Activated T-helper 1 cell treated with anti-CD3 and anti-CD28 coated beads, Interleukin-2, amount 50 U/mL, for 16 hours (primary cell): ENCODE results near the gene CACNA1S.

Experiments
- DNase-seq, 2 donors: peaks; one replicate each; pipeline ENCODE4 v3.0.0-alpha.2; 2020; ENCODE audit warnings: low read depth in 1 of 2, low spot score in 1 of 2

CACNA1S gene

GRCh38 chr1:201093962-201094361 is 18.3 kb downstream of the CACNA1S start:
- no peak for DNase-seq

GRCh38 chr1:201093561-201093960 is 18.7 kb downstream of the CACNA1S start:
- no peak for DNase-seq

GRCh38 chr1:201092738-201093137 is 19.5 kb downstream of the CACNA1S start:
- DNase-seq = no peak

GRCh38 chr1:201091256-201091655 is 21.0 kb downstream of the CACNA1S start:
- DNase-seq = no peak

GRCh38 chr1:201090541-201090940 is 21.7 kb downstream of the CACNA1S start:
- DNase-seq = no peak

GRCh38 chr1:201089596-201089995 is 22.6 kb downstream of the CACNA1S start:
- DNase-seq = no peak

GRCh38 chr1:201088901-201089525 is 23.2 kb downstream of the CACNA1S start:
- DNase-seq = no peak

- no peak for DNase-seq
These were observed 23.8 kb downstream of the CACNA1S start for GRCh38 chr1:201088395-201088794.

GRCh38 chr1:201085902-201086735 is 26.1 kb downstream of the CACNA1S start:
- DNase-seq = no peak

- no peak for DNase-seq
These were observed 27.9 kb downstream of the CACNA1S start for GRCh38 chr1:201084295-201084694.

- DNase-seq = no peak
These were observed 28.5 kb downstream of the CACNA1S start for GRCh38 chr1:201083741-201084140.

- no peak for DNase-seq
These were observed 32.1 kb downstream of the CACNA1S start for GRCh38 chr1:201080135-201080534.

GRCh38 chr1:201077736-201078135 is 34.5 kb downstream of the CACNA1S start:
- no peak for DNase-seq

- DNase-seq = no peak
These were observed 35.1 kb downstream of the CACNA1S start for GRCh38 chr1:201077116-201077515.

- DNase-seq = no peak
These were observed 36.1 kb downstream of the CACNA1S start for GRCh38 chr1:201076092-201076491.

GRCh38 chr1:201074018-201074417 is 38.2 kb downstream of the CACNA1S start:
- no peak for DNase-seq

- no peak for DNase-seq
These were observed 39.3 kb downstream of the CACNA1S start for GRCh38 chr1:201072922-201073321.

GRCh38 chr1:201072149-201072548 is 40.1 kb downstream of the CACNA1S start:
- no peak for DNase-seq

GRCh38 chr1:201069636-201070035 is 42.6 kb downstream of the CACNA1S start:
- DNase-seq = no peak

GRCh38 chr1:201068976-201069375 is 43.2 kb downstream of the CACNA1S start:
- no peak for DNase-seq

GRCh38 chr1:201066986-201067385 is 45.2 kb downstream of the CACNA1S start:
- no peak for DNase-seq

GRCh38 chr1:201065686-201066085 is 46.5 kb downstream of the CACNA1S start:
- no peak for DNase-seq

GRCh38 chr1:201064806-201065205 is 47.4 kb downstream of the CACNA1S start:
- no peak for DNase-seq
